HEK293 (cell line): ENCODE measurements around the gene CASK.

Experiments
- CTCF ChIP-seq: fragments of 450-650 bp; formaldehyde crosslinking; IDR thresholded peaks from 2 replicates; pipeline ENCODE4 v1.5.1; 2016; ENCODE audit warnings: missing biosample characterization, missing genetic modification characterization
- KLF16 ChIP-seq: fragments of 450-650 bp; formaldehyde crosslinking; IDR thresholded peaks from 2 replicates; pipeline ENCODE4 v1.5.1; 2017; ENCODE audit warnings: missing biosample characterization, missing genetic modification characterization
- PRDM1 ChIP-seq: fragments of 450-650 bp; formaldehyde crosslinking; IDR thresholded peaks from 2 replicates; pipeline ENCODE4; 2016; ENCODE audit warnings: missing biosample characterization, missing genetic modification characterization
- REPIN1 ChIP-seq: fragments of 450-650 bp; formaldehyde crosslinking; IDR thresholded peaks from 2 replicates; pipeline ENCODE4 v1.5.1; 2017; ENCODE audit warnings: missing biosample characterization, missing genetic modification characterization, low read depth
- REST ChIP-seq: fragments of 450-650 bp; formaldehyde crosslinking; IDR thresholded peaks from 2 replicates; pipeline ENCODE4 v1.5.1; 2016; ENCODE audit warnings: missing biosample characterization, missing genetic modification characterization
- TCF7L2 ChIP-seq: IDR thresholded peaks from 2 replicates; pipeline ENCODE4 v1.6.1; 2011; ENCODE audit warnings: low read depth, mild to moderate bottlenecking, inconsistent platforms, low read length, moderate library complexity, borderline replicate concordance
- ZBTB8A ChIP-seq: fragments of 450-650 bp; formaldehyde crosslinking; IDR thresholded peaks from 2 replicates; pipeline ENCODE4 v1.5.1; 2016; ENCODE audit warnings: missing biosample characterization, missing genetic modification characterization
- ZFP41 ChIP-seq: fragments of 450-650 bp; formaldehyde crosslinking; IDR thresholded peaks from 2 replicates; pipeline ENCODE4 v1.5.1; 2016; ENCODE audit warnings: missing biosample characterization, missing genetic modification characterization, borderline replicate concordance
- ZNF138 ChIP-seq: fragments of 450-650 bp; formaldehyde crosslinking; IDR thresholded peaks from 2 replicates; pipeline ENCODE4 v1.5.1; 2016; ENCODE audit warnings: missing biosample characterization, missing genetic modification characterization, borderline replicate concordance
- ZNF280D ChIP-seq: fragments of 450-650 bp; formaldehyde crosslinking; IDR thresholded peaks from 2 replicates; pipeline ENCODE4 v1.5.1; 2016; ENCODE audit warnings: missing biosample characterization, missing genetic modification characterization
- ZNF624 ChIP-seq: fragments of 450-650 bp; formaldehyde crosslinking; IDR thresholded peaks from 2 replicates; pipeline ENCODE4 v1.5.1; 2017; ENCODE audit warnings: missing biosample characterization, missing genetic modification characterization
- ZNF626 ChIP-seq: fragments of 450-650 bp; sonication (Bioruptor Pico); formaldehyde crosslinking; IDR thresholded peaks from 2 replicates; pipeline ENCODE4 v1.5.1; 2018; ENCODE audit warnings: missing biosample characterization, missing genetic modification characterization, inconsistent platforms

GRCh38 chrX:41603596-41603995 is 319.8 kb downstream of the CASK start:
- TF ChIP-seq CTCF (no peak), ZFP41 (tag by site-specific recombination) (no peak), ZNF626 (tag by site-specific recombination) (no peak), ZNF624 (tag by site-specific recombination) (no peak), ZNF138 (no peak), REPIN1 (tag by site-specific recombination) (no peak), PRDM1 (no peak), ZNF280D (tag by site-specific recombination) (no peak), ZBTB8A (tag by site-specific recombination) (no peak), REST (tag by site-specific recombination) (no peak), KLF16 (tag by site-specific recombination) (no peak), TCF7L2 (no peak)
